Kidney epithelial cell (primary cell): ENCODE measurements around the gene ACO1. TPM values are rescaled to one million over a fixed set of nuclear protein-coding genes. Genes with fewer than 3 reads are reported as not detected.
A peak's percentile ranks its signal among the peaks of the same experiment; 100 is the strongest.
"Not testable (repeated sequence)": the region's sequence is repeated elsewhere in the genome, so short reads cannot be mapped to it uniquely, and the experiment has no call there.

Experiments used
- DNase-seq: peaks from one replicate; pipeline ENCODE4 v3.0.0-alpha.2; 2010; ENCODE audit warnings: low read depth
- H3K27me3 ChIP-seq: 2 replicates; pipeline ENCODE4 v1.6.0; 2011; ENCODE audit warnings: low read length; ENCODE audit not compliant: control insufficient read depth, insufficient read depth
- H3K36me3 ChIP-seq: 2 replicates; pipeline ENCODE4 v1.5.1; 2011; ENCODE audit warnings: low read length; ENCODE audit not compliant: control insufficient read depth, insufficient read depth
- H3K4me3 ChIP-seq: 2 replicates; pipeline ENCODE4 v1.5.1; 2011; ENCODE audit warnings: low read depth, mild to moderate bottlenecking, control low read depth, low read length
- CTCF ChIP-seq: IDR thresholded peaks from 2 replicates; pipeline ENCODE4 v1.5.1; 2011; ENCODE audit warnings: mild to moderate bottlenecking, moderate library complexity, low read length, control low read depth, inconsistent platforms; ENCODE audit not compliant: insufficient read depth, poor library complexity, severe bottlenecking
- total RNA-seq: library from RNA; depleted of rRNA; stranded (reverse); fragments of >200 nt; gene quantifications from 2 replicates; pipeline ENCODE4 v1.2.3, GENCODE V29; 2015

ACO1 gene
- total RNA-seq, 1 donor from 2014 or later = 39.1 TPM

- Histone ChIP-seq H3K4me3 (no peak overlapping the region), H3K36me3 (no peaks in the 10 kb centered on the region), H3K27me3 (no peaks in the 10 kb centered on the region)
- DNase-seq = no peak
- no peak for TF ChIP-seq CTCF
Observed at GRCh38 chr9:32345243-32345642, 39.2 kb upstream of the ACO1 start.

GRCh38 chr9:32347571-32347970 lies 36.9 kb upstream of the ACO1 start:
- H3K4me3 ChIP-seq = no peak overlapping the region
- TF ChIP-seq CTCF = no peak
- no peaks in the 10 kb centered on the region for H3K27me3 ChIP-seq
- DNase-seq = no peak
- no peaks in the 10 kb centered on the region for H3K36me3 ChIP-seq

- no peak for DNase-seq
- no peaks in the 10 kb centered on the region for H3K36me3 ChIP-seq
- H3K27me3 ChIP-seq = no peaks in the 10 kb centered on the region
- H3K4me3 ChIP-seq = no peak overlapping the region
- no peak for TF ChIP-seq CTCF
Observed at GRCh38 chr9:32348106-32348695, 36.2 kb upstream of the ACO1 start.

DNA sequence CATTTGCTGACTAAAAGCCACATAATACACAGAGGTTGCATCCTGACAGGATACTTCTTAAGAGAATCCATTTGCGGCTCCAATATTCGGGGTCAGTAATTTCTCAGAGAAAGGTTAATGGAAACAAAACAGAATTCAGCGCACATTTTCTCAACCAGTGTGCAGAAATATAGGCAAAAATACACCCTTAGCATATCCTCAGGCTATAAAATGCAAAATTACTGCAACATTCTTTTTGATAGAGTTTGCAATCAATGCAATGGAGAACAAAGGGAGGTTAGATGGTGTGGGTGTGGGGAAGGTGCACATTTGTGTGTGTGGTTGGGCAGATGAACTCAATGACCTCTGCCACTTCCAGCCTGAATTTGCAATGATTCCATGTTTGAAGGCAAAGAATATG lies 35.4 kb upstream of the ACO1 start:
- no peaks in the 10 kb centered on the region for H3K27me3 ChIP-seq
- no peak for DNase-seq
- no peak for TF ChIP-seq CTCF
- H3K36me3 ChIP-seq = no peaks in the 10 kb centered on the region
- no peak overlapping the region for H3K4me3 ChIP-seq

GRCh38 chr9:32350682-32351081 lies 33.8 kb upstream of the ACO1 start:
- DNase-seq = no peak
- no peaks in the 10 kb centered on the region for H3K27me3 ChIP-seq
- H3K36me3 ChIP-seq = no peaks in the 10 kb centered on the region
- no peak overlapping the region for H3K4me3 ChIP-seq
- no peak for TF ChIP-seq CTCF

DNA sequence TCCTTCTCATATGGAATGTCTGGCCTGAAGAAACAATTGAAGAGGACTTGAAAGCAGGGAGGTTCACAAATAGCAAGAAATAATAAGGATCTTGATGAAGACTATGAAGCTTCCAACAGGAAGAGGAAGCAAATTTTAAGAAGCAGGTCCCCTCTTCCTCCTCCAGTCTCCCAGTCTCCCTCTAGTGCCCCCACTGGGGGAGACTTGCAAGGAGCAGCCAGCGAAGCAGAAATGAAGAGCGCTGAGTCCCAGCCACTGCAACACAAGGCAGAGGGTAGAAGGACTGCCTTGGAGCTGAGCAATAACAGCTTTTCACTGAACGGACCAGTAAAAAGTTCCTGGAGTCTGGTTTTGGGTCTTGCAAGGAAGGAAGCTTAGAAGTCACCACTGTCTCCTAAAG lies 32.6 kb upstream of the ACO1 start:
- H3K4me3 ChIP-seq = no peak overlapping the region
- TF ChIP-seq CTCF = peak; percentile 15
- no peaks in the 10 kb centered on the region for H3K27me3 ChIP-seq
- H3K36me3 ChIP-seq = no peaks in the 10 kb centered on the region
- DNase-seq = no peak

DNA sequence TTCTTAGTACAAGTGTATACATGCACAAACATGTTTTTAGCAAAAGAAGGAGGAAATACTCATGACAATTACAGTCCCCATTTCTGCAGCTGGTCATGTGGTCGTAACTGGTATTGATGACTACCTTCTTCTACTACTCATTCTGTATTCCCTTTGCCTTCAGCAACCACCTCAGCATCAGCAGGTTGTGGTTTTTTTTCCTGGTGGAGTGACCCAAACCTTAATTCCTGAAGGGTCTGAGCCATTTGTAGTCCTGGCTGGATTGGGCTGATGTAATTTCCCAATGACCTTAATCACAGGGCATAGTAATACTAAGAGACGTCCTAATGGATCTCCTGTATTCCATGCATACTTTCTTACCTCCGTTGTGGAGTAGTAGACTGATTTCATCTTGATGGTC lies 31.0 kb upstream of the ACO1 start:
- not testable (repeated sequence) for H3K4me3 ChIP-seq, DNase-seq, H3K36me3 ChIP-seq, H3K27me3 ChIP-seq
